K562 (cell line): ENCODE data around the gene ERLIN1. TPM values are rescaled to one million over a fixed set of nuclear protein-coding genes. Genes with fewer than 3 reads are reported as not detected.

Experiments
- ATAC-seq: fragments of 200-7000 bp; cut with Tn5 transposase; 3 replicates; pipeline ENCODE4 v1.9.1; 2020; ENCODE audit warnings: moderate library complexity
- BruUV-seq: library from RNA; stranded (reverse); fragments of 400-500 nt; replicated peaks from 2 replicates; lab custom pipeline; 2021; lab: Mats Ljungman, UMichigan
- CTCF ChIA-PET: fragments of 300-600 bp; formaldehyde crosslinking; extraction: SDS; loops from one replicate; lab custom pipeline; 2021; ENCODE audit warnings: low intra/inter-chr PET ratio; lab: Yijun Ruan, JAX
- POLR2A ChIA-PET: fragments of 300-600, 350-650 bp; sonication (Branson Sonifier 250); formaldehyde crosslinking; extraction: SDS; loops from one replicate; lab custom pipeline; 2021; ENCODE audit warnings: antibody characterized with exemption, inconsistent platforms; lab: Yijun Ruan, JAX
- DNase-seq, 4 experiments: peaks; one replicate each; pipeline versions ENCODE4 v3.0.0 to v3.0.0-alpha.2; 2011 to 2018; ENCODE audit warnings: low spot score in 3 of 4, mixed read lengths in 3 of 4; ENCODE audit errors: extremely low read depth in 1 of 4
- FAIRE-seq: peaks from 2 replicates; lab custom pipeline; 2011; peaks lifted over from hg19 to GRCh38; lab: Jason Lieb, UNC
- H2AFZ ChIP-seq: 2 replicates; pipeline ENCODE4 v1.6.0; 2011; ENCODE audit warnings: low read depth, low read length, control low read depth, inconsistent platforms
- H3K27ac ChIP-seq: fragments of 200-600 bp; 3 replicates; pipeline ENCODE4 v1.8.0; 2011; ENCODE audit warnings: low read depth, mild to moderate bottlenecking, control low read depth, inconsistent platforms, low read length, moderate library complexity, mixed read lengths; ENCODE audit errors: extremely low read depth
- H3K27me3 ChIP-seq, 2 experiments: fragments of 300-600 bp in 1 of 2; 2 replicates in 1 of 2; 3 replicates in 1 of 2; pipeline versions ENCODE4 v1.6.0 to v1.8.0; 2011; ENCODE audit warnings: inconsistent platforms in 2 of 2, low read length in 2 of 2, mild to moderate bottlenecking in 1 of 2, mixed read lengths in 1 of 2, moderate library complexity in 1 of 2; ENCODE audit not compliant: control insufficient read depth in 2 of 2, insufficient read depth in 2 of 2
- H3K36me3 ChIP-seq: fragments of 300-600 bp; 3 replicates; pipeline ENCODE4 v1.8.0; 2011; ENCODE audit warnings: mild to moderate bottlenecking, low read length, inconsistent platforms; ENCODE audit not compliant: control insufficient read depth, insufficient read depth
- H3K4me1 ChIP-seq, 2 experiments: fragments of 200-600 bp in 1 of 2; replicated peaks in 1 of 2; 2 replicates in 1 of 2; 3 replicates in 1 of 2; pipeline versions ENCODE4 v1.5.1 to v1.8.0; 2011; ENCODE audit warnings: inconsistent platforms in 2 of 2, low read length in 2 of 2, mild to moderate bottlenecking in 1 of 2, mixed read lengths in 1 of 2, moderate library complexity in 1 of 2; ENCODE audit not compliant: control insufficient read depth in 2 of 2, insufficient read depth in 2 of 2
- H3K4me2 ChIP-seq: 2 replicates; pipeline ENCODE4 v1.6.1; 2011; ENCODE audit warnings: low read length, control low read depth, inconsistent platforms, mixed read lengths; ENCODE audit not compliant: insufficient read depth
- H3K4me3 ChIP-seq: fragments of 200-600 bp; sonication (generic), shearing (Covaris generic); 2 replicates; pipeline ENCODE4 v1.5.1; 2016; ENCODE audit warnings: control low read depth, inconsistent platforms
- H3K79me2 ChIP-seq: fragments of 200-600 bp; 3 replicates; pipeline ENCODE4 v1.8.0; 2011; ENCODE audit warnings: low read length, inconsistent platforms; ENCODE audit not compliant: control insufficient read depth, insufficient read depth
- H3K9ac ChIP-seq, 2 experiments: 2 replicates each; pipeline versions ENCODE4 v1.6.0 to v1.6.1; 2011; ENCODE audit warnings: low read depth in 2 of 2, low read length in 2 of 2, control low read depth in 1 of 2, inconsistent platforms in 1 of 2, mild to moderate bottlenecking in 1 of 2, mixed read lengths in 1 of 2; ENCODE audit not compliant: insufficient read depth in 1 of 2
- H3K9me1 ChIP-seq: one replicate; pipeline ENCODE4 v1.6.0; 2011; ENCODE audit warnings: inconsistent platforms, mild to moderate bottlenecking, low read length, moderate library complexity; ENCODE audit not compliant: control insufficient read depth, insufficient read depth
- H3K9me3 ChIP-seq: replicated peaks from 2 replicates; pipeline ENCODE4 v1.5.1; 2011; ENCODE audit warnings: low read depth, low read length, inconsistent platforms; ENCODE audit not compliant: control insufficient read depth, insufficient read depth
- H4K20me1 ChIP-seq: replicated peaks from 2 replicates; pipeline ENCODE4 v1.6.1; 2011; ENCODE audit warnings: low read length, inconsistent platforms, mixed read lengths; ENCODE audit not compliant: control insufficient read depth, insufficient read depth
- DPF2 ChIP-seq: fragments of 450-650 bp; IDR thresholded peaks from 2 replicates; pipeline ENCODE4 v1.6.1; 2016
- ELF2 ChIP-seq: fragments of 250-450 bp; sonication (Bioruptor Pico); IDR thresholded peaks from 2 replicates; pipeline ENCODE4 v1.5.0; 2021; ENCODE audit warnings: mild to moderate bottlenecking
- NFXL1 ChIP-seq: fragments of 450-650 bp; formaldehyde crosslinking; IDR thresholded peaks from 2 replicates; pipeline ENCODE4 v1.4.0; 2021; ENCODE audit warnings: mild to moderate bottlenecking
- NR1H2 ChIP-seq: sonication (generic); formaldehyde crosslinking; IDR thresholded peaks from 2 replicates; pipeline ENCODE4 v1.4.0; 2020; ENCODE audit warnings: mild to moderate bottlenecking, missing genetic modification reagents
- SIX5 ChIP-seq, 2 experiments: IDR thresholded peaks; 2 replicates each; pipeline ENCODE4 v1.6.1; 2011; ENCODE audit warnings: low read length in 2 of 2, borderline replicate concordance in 1 of 2, low read depth in 1 of 2, mild to moderate bottlenecking in 1 of 2, moderate library complexity in 1 of 2; ENCODE audit not compliant: insufficient read depth in 1 of 2
- SOX6 ChIP-seq: fragments of 450-650 bp; IDR thresholded peaks from 2 replicates; pipeline ENCODE4 v1.6.1; 2014; ENCODE audit warnings: mild to moderate bottlenecking
- XRCC3 ChIP-seq: fragments of 450-650 bp; IDR thresholded peaks from 2 replicates; pipeline ENCODE4 v1.6.1; 2017; ENCODE audit warnings: mild to moderate bottlenecking, moderate library complexity
- ZNF3 ChIP-seq: fragments of 250-450 bp; sonication (Bioruptor Pico); IDR thresholded peaks from 2 replicates; pipeline ENCODE4 v1.5.0; 2021; ENCODE audit warnings: mild to moderate bottlenecking, moderate library complexity
- ZNF324 ChIP-seq: fragments of 250-450 bp; sonication (Bioruptor Pico); IDR thresholded peaks from 2 replicates; pipeline ENCODE4 v1.4.0; 2020; ENCODE audit warnings: mild to moderate bottlenecking
- WGBS: fragments of 100-300 bp; shearing (Covaris generic); methylation state at CpG from one replicate; pipeline ENCODE4 v1.1.6; 2016; ENCODE audit warnings: low coverage, mixed read lengths; ENCODE audit not compliant: insufficient coverage; ENCODE audit errors: missing lambda C conversion rate; 5-methylcytosine and 5-hydroxymethylcytosine counted together
- in situ Hi-C: fragments of 300-500 bp; cut with MboI; formaldehyde crosslinking; loops from 4 replicates; pipeline ENCODE4 v1.15.0; 2018; ENCODE audit warnings: inconsistent platforms, mixed read lengths
- intact Hi-C: fragments of 100-400 bp; cut with micrococcal nuclease; formaldehyde crosslinking; loops from 2 replicates; pipeline ENCODE4 v1.14.2; 2022
- polyA plus RNA-seq, 8 experiments: library from polyadenylated mRNA; depleted of rRNA in 4 of 8; stranded (reverse) in 5 of 8; unstranded in 3 of 8; fragments of >200 nt; fragmentation: Nextera tagmentation in 2 of 8; fragmentation: Illumina TruSeq in 1 of 8; extraction: Ambion mirVana in 2 of 8; extraction: Trizol in 1 of 8; gene quantifications; 2 replicates each; pipeline versions ENCODE4 v1.2.1 to v1.2.3, GENCODE V29; 2011 to 2014; ENCODE audit warnings: inconsistent platforms in 1 of 8, missing spikeins in 1 of 8
- total RNA-seq, 7 experiments: library from RNA; depleted of rRNA in 6 of 7; stranded (reverse); fragments of >200 nt in 6 of 7; fragmentation: Illumina TruSeq in 2 of 7; extraction: Trizol in 2 of 7; gene quantifications; 2 replicates each; pipeline versions ENCODE4 v1.2.1 to v1.2.3, GENCODE V29; 2011 to 2021; ENCODE audit warnings: low replicate concordance in 1 of 7
- TF ChIP-seq, protein P1 (sequence below): sonication (generic); formaldehyde crosslinking; IDR thresholded peaks from 2 replicates; pipeline ENCODE4 v1.8.0; 2023; ENCODE audit warnings: mild to moderate bottlenecking, missing genetic modification reagents
- TF ChIP-seq, protein P2 (sequence below): sonication (generic); formaldehyde crosslinking; IDR thresholded peaks from 2 replicates; pipeline ENCODE4 v1.8.0; 2022; ENCODE audit warnings: missing genetic modification reagents, mild to moderate bottlenecking, borderline replicate concordance
- TF ChIP-seq, protein P3 (sequence below): fragments of 200-800 bp; sonication (Bioruptor generic); IDR thresholded peaks from 2 replicates; pipeline ENCODE4 v1.6.1; 2017; ENCODE audit warnings: missing genetic modification characterization, missing compliant biosample characterization
- TF ChIP-seq, protein P4 (sequence below): fragments of 450-650 bp; formaldehyde crosslinking; conservative IDR thresholded peaks from 2 replicates; pipeline ENCODE4 v1.4.0; 2022; ENCODE audit warnings: mild to moderate bottlenecking, missing genetic modification characterization
- TF ChIP-seq, protein P5 (sequence below): sonication (generic); IDR thresholded peaks from 2 replicates; pipeline ENCODE4 v1.6.1; 2016

Gene ERLIN1
- total and polyA plus RNA-seq, 9 of the 15 experiments (the other 6 are each of a cell fraction or from before 2014, with no cell fraction given) = 9.8 to 26.8 (median 15.5) TPM

DNA sequence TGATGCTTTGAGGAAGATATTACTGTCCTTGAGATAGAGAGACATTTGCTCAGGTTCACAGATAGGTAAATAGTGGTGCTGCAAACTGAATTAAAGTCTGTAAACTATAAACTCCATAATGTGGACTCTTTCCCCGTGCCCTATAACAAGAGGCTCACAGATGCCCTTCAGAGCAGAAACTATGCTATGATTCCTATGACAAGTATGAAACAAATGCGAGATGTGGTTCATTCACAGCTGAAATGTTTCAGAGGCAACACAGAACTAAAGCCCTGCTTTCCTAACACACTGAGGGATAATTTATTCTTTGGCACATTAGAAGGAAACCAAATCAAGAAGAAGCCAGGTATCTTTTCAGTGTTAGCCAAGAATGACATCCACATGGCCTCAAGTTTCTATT lies 30.2 kb upstream of the ERLIN1 start:
- no peak overlapping the region for H2AFZ ChIP-seq
- H3K36me3 ChIP-seq = peaks cover 79% of the 10 kb centered on the region; the same call in 2 of the 3 replicates
- no peak overlapping the region for H3K4me2 ChIP-seq
- ATAC-seq (no peak), DNase-seq (no peak), FAIRE-seq (no peak)
- H3K9me1 ChIP-seq = no peaks in the 10 kb centered on the region
- in situ Hi-C loops (no loop called here), intact Hi-C loops (no loop called here)
- H4K20me1 ChIP-seq = no peaks in the 10 kb centered on the region
- H3K4me1 ChIP-seq = no peaks in the 10 kb centered on the region
- H3K9ac ChIP-seq = no peak overlapping the region
- H3K27ac ChIP-seq = no peak overlapping the region
- no peaks in the 10 kb centered on the region for H3K79me2 ChIP-seq
- no peaks in the 10 kb centered on the region for H3K27me3 ChIP-seq
- POLR2A ChIA-PET = no interaction called here
- no TSS peak for BruUV-seq
- no peaks in the 10 kb centered on the region for H3K9me3 ChIP-seq
- CTCF ChIA-PET = no interaction called here
- no peak overlapping the region for H3K4me3 ChIP-seq
- 92% methylated on average over 2 of the region's 2 CpGs for WGBS
- TF ChIP-seq, protein P1, sequence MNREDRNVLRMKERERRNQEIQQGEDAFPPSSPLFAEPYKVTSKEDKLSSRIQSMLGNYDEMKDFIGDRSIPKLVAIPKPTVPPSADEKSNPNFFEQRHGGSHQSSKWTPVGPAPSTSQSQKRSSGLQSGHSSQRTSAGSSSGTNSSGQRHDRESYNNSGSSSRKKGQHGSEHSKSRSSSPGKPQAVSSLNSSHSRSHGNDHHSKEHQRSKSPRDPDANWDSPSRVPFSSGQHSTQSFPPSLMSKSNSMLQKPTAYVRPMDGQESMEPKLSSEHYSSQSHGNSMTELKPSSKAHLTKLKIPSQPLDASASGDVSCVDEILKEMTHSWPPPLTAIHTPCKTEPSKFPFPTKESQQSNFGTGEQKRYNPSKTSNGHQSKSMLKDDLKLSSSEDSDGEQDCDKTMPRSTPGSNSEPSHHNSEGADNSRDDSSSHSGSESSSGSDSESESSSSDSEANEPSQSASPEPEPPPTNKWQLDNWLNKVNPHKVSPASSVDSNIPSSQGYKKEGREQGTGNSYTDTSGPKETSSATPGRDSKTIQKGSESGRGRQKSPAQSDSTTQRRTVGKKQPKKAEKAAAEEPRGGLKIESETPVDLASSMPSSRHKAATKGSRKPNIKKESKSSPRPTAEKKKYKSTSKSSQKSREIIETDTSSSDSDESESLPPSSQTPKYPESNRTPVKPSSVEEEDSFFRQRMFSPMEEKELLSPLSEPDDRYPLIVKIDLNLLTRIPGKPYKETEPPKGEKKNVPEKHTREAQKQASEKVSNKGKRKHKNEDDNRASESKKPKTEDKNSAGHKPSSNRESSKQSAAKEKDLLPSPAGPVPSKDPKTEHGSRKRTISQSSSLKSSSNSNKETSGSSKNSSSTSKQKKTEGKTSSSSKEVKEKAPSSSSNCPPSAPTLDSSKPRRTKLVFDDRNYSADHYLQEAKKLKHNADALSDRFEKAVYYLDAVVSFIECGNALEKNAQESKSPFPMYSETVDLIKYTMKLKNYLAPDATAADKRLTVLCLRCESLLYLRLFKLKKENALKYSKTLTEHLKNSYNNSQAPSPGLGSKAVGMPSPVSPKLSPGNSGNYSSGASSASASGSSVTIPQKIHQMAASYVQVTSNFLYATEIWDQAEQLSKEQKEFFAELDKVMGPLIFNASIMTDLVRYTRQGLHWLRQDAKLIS (CRISPR knock-in tag) = no peak
- TF ChIP-seq ZNF324 (CRISPR knock-in tag) (no peak), NFXL1 (CRISPR knock-in tag) (no peak), SOX6 (no peak), DPF2 (no peak), ZNF3 (CRISPR knock-in tag) (no peak), SIX5 (IDR thresholded peaks at IDR 0.05; ENCODE audit: borderline replicate concordance in 1 of 2, insufficient read depth in 1 of 2, low read depth in 1 of 2, low read length in 2 of 2) (no peak), XRCC3 (no peak), ELF2 (CRISPR knock-in tag) (no peak), NR1H2 (CRISPR knock-in tag) (no peak)
- TF ChIP-seq, protein P2, sequence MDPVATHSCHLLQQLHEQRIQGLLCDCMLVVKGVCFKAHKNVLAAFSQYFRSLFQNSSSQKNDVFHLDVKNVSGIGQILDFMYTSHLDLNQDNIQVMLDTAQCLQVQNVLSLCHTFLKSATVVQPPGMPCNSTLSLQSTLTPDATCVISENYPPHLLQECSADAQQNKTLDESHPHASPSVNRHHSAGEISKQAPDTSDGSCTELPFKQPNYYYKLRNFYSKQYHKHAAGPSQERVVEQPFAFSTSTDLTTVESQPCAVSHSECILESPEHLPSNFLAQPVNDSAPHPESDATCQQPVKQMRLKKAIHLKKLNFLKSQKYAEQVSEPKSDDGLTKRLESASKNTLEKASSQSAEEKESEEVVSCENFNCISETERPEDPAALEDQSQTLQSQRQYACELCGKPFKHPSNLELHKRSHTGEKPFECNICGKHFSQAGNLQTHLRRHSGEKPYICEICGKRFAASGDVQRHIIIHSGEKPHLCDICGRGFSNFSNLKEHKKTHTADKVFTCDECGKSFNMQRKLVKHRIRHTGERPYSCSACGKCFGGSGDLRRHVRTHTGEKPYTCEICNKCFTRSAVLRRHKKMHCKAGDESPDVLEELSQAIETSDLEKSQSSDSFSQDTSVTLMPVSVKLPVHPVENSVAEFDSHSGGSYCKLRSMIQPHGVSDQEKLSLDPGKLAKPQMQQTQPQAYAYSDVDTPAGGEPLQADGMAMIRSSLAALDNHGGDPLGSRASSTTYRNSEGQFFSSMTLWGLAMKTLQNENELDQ (CRISPR knock-in tag) = no peak
- TF ChIP-seq, protein P3, sequence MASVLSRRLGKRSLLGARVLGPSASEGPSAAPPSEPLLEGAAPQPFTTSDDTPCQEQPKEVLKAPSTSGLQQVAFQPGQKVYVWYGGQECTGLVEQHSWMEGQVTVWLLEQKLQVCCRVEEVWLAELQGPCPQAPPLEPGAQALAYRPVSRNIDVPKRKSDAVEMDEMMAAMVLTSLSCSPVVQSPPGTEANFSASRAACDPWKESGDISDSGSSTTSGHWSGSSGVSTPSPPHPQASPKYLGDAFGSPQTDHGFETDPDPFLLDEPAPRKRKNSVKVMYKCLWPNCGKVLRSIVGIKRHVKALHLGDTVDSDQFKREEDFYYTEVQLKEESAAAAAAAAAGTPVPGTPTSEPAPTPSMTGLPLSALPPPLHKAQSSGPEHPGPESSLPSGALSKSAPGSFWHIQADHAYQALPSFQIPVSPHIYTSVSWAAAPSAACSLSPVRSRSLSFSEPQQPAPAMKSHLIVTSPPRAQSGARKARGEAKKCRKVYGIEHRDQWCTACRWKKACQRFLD (CRISPR knock-in tag) = no peak
- TF ChIP-seq, protein P4, sequence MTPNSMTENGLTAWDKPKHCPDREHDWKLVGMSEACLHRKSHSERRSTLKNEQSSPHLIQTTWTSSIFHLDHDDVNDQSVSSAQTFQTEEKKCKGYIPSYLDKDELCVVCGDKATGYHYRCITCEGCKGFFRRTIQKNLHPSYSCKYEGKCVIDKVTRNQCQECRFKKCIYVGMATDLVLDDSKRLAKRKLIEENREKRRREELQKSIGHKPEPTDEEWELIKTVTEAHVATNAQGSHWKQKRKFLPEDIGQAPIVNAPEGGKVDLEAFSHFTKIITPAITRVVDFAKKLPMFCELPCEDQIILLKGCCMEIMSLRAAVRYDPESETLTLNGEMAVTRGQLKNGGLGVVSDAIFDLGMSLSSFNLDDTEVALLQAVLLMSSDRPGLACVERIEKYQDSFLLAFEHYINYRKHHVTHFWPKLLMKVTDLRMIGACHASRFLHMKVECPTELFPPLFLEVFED = no peak
- TF ChIP-seq, protein P5, sequence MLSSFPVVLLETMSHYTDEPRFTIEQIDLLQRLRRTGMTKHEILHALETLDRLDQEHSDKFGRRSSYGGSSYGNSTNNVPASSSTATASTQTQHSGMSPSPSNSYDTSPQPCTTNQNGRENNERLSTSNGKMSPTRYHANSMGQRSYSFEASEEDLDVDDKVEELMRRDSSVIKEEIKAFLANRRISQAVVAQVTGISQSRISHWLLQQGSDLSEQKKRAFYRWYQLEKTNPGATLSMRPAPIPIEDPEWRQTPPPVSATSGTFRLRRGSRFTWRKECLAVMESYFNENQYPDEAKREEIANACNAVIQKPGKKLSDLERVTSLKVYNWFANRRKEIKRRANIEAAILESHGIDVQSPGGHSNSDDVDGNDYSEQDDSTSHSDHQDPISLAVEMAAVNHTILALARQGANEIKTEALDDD = no peak
